SK-N-SH (cell line): ENCODE measurements around the gene LHX4.

Experiments used
- EP300 ChIP-seq, 2 experiments: IDR thresholded peaks; 2 replicates each; pipeline versions ENCODE4 v1.4.0 to v1.6.1; 2012; ENCODE audit warnings: borderline replicate concordance in 1 of 2, low read depth in 1 of 2, low read length in 1 of 2
- GABPA ChIP-seq: IDR thresholded peaks from 2 replicates; pipeline ENCODE4 v1.4.0; 2012; ENCODE audit warnings: low read depth, mild to moderate bottlenecking
- GATA2 ChIP-seq: sonication (generic); formaldehyde crosslinking; IDR thresholded peaks from 2 replicates; pipeline ENCODE4 v1.5.0; 2020; ENCODE audit warnings: mild to moderate bottlenecking, missing genetic modification reagents
- POLR2AphosphoS5 ChIP-seq: IDR thresholded peaks from 2 replicates; pipeline ENCODE4 v1.6.1; 2012; ENCODE audit warnings: low read depth, low read length
- RAD21 ChIP-seq: IDR thresholded peaks from 2 replicates; pipeline ENCODE4 v1.6.1; 2012; ENCODE audit warnings: mild to moderate bottlenecking, low read length
- RCOR1 ChIP-seq: fragments of 150-350 bp; IDR thresholded peaks from 2 replicates; pipeline ENCODE4 v1.6.1; 2017; ENCODE audit warnings: antibody characterized with exemption, low read length
- TCF12 ChIP-seq: IDR thresholded peaks from 2 replicates; pipeline ENCODE4 v1.4.0; 2012
- TF ChIP-seq, protein P1 (sequence below): IDR thresholded peaks from 2 replicates; pipeline ENCODE4 v1.6.1; 2012; ENCODE audit warnings: mild to moderate bottlenecking, low read depth, low read length, moderate library complexity
- TF ChIP-seq, protein P2 (sequence below): fragments of 200-600 bp; sonication (generic); IDR thresholded peaks from 2 replicates; pipeline ENCODE4 v1.6.1; 2017; ENCODE audit warnings: antibody characterized with exemption, mild to moderate bottlenecking, moderate library complexity
- TF ChIP-seq, protein P3 (sequence below): fragments of 150-350 bp; IDR thresholded peaks from 2 replicates; pipeline ENCODE4 v1.6.1; 2016; ENCODE audit warnings: mild to moderate bottlenecking, low read depth, low read length
- TF ChIP-seq, protein P4 (sequence below): fragments of 150-350 bp; IDR thresholded peaks from 2 replicates; pipeline ENCODE4 v1.6.1; 2017; ENCODE audit warnings: antibody characterized with exemption, low read length, low read depth, borderline replicate concordance

DNA sequence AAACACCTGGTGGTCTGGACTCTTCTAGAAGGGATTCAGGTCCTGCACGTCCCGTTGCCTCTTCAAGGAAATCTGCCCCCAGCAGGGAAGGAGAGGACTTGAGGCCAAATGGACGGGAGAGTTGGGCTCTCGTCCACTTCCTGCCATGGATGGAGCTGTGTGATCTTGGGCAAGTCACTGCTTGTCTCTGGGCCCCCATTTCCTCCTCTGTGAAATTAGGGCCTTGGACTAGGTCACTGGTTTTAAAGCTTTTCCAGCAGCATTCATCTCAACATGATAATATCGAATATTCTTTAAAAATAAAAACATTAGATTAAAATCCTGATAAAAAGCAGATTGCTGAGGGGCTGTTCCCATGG lies 26.9 kb downstream of the LHX4 start:
- TF ChIP-seq GATA2 (CRISPR knock-in tag) = no peak
- TF ChIP-seq, protein P1, sequence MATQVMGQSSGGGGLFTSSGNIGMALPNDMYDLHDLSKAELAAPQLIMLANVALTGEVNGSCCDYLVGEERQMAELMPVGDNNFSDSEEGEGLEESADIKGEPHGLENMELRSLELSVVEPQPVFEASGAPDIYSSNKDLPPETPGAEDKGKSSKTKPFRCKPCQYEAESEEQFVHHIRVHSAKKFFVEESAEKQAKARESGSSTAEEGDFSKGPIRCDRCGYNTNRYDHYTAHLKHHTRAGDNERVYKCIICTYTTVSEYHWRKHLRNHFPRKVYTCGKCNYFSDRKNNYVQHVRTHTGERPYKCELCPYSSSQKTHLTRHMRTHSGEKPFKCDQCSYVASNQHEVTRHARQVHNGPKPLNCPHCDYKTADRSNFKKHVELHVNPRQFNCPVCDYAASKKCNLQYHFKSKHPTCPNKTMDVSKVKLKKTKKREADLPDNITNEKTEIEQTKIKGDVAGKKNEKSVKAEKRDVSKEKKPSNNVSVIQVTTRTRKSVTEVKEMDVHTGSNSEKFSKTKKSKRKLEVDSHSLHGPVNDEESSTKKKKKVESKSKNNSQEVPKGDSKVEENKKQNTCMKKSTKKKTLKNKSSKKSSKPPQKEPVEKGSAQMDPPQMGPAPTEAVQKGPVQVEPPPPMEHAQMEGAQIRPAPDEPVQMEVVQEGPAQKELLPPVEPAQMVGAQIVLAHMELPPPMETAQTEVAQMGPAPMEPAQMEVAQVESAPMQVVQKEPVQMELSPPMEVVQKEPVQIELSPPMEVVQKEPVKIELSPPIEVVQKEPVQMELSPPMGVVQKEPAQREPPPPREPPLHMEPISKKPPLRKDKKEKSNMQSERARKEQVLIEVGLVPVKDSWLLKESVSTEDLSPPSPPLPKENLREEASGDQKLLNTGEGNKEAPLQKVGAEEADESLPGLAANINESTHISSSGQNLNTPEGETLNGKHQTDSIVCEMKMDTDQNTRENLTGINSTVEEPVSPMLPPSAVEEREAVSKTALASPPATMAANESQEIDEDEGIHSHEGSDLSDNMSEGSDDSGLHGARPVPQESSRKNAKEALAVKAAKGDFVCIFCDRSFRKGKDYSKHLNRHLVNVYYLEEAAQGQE = no peak
- TF ChIP-seq POLR2AphosphoS5 = no peak
- no peak for TF ChIP-seq RCOR1
- no peak for TF ChIP-seq EP300 (IDR thresholded peaks at IDR 0.05; ENCODE audit: borderline replicate concordance in 1 of 2, low read depth in 1 of 2, low read length in 1 of 2)
- TF ChIP-seq RAD21 = no peak
- no peak for TF ChIP-seq GABPA
- TF ChIP-seq TCF12 = no peak
- TF ChIP-seq, protein P2, sequence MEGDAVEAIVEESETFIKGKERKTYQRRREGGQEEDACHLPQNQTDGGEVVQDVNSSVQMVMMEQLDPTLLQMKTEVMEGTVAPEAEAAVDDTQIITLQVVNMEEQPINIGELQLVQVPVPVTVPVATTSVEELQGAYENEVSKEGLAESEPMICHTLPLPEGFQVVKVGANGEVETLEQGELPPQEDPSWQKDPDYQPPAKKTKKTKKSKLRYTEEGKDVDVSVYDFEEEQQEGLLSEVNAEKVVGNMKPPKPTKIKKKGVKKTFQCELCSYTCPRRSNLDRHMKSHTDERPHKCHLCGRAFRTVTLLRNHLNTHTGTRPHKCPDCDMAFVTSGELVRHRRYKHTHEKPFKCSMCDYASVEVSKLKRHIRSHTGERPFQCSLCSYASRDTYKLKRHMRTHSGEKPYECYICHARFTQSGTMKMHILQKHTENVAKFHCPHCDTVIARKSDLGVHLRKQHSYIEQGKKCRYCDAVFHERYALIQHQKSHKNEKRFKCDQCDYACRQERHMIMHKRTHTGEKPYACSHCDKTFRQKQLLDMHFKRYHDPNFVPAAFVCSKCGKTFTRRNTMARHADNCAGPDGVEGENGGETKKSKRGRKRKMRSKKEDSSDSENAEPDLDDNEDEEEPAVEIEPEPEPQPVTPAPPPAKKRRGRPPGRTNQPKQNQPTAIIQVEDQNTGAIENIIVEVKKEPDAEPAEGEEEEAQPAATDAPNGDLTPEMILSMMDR = no peak
- TF ChIP-seq, protein P3, sequence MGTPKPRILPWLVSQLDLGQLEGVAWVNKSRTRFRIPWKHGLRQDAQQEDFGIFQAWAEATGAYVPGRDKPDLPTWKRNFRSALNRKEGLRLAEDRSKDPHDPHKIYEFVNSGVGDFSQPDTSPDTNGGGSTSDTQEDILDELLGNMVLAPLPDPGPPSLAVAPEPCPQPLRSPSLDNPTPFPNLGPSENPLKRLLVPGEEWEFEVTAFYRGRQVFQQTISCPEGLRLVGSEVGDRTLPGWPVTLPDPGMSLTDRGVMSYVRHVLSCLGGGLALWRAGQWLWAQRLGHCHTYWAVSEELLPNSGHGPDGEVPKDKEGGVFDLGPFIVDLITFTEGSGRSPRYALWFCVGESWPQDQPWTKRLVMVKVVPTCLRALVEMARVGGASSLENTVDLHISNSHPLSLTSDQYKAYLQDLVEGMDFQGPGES = no peak
- TF ChIP-seq, protein P4, sequence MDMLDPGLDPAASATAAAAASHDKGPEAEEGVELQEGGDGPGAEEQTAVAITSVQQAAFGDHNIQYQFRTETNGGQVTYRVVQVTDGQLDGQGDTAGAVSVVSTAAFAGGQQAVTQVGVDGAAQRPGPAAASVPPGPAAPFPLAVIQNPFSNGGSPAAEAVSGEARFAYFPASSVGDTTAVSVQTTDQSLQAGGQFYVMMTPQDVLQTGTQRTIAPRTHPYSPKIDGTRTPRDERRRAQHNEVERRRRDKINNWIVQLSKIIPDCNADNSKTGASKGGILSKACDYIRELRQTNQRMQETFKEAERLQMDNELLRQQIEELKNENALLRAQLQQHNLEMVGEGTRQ = no peak
